BLaER1 (cell line): ENCODE data around the gene UPF2.

Experiments
- H3K27ac ChIP-seq: shearing (Covaris generic); formaldehyde crosslinking; 2 replicates; pipeline ENCODE4 v1.8.1; 2022
- H3K27me3 ChIP-seq: shearing (Covaris generic); formaldehyde crosslinking; 2 replicates; pipeline ENCODE4 v1.8.1; 2022
- H3K36me3 ChIP-seq: shearing (Covaris generic); formaldehyde crosslinking; 2 replicates; pipeline ENCODE4 v1.8.1; 2022
- H3K4me1 ChIP-seq: shearing (Covaris generic); formaldehyde crosslinking; 2 replicates; pipeline ENCODE4 v1.8.1; 2022
- H3K4me2 ChIP-seq: shearing (Covaris generic); formaldehyde crosslinking; 2 replicates; pipeline ENCODE4 v1.8.1; 2022
- H3K4me3 ChIP-seq: shearing (Covaris generic); formaldehyde crosslinking; 2 replicates; pipeline ENCODE4 v1.8.1; 2022
- H3K9ac ChIP-seq: shearing (Covaris generic); formaldehyde crosslinking; 2 replicates; pipeline ENCODE4 v1.8.1; 2022
- H3K9me3 ChIP-seq: shearing (Covaris generic); formaldehyde crosslinking; 2 replicates; pipeline ENCODE4 v1.8.1; 2022
- H4K20me1 ChIP-seq: shearing (Covaris generic); formaldehyde crosslinking; 2 replicates; pipeline ENCODE4 v1.8.1; 2022
- Cebpa-rat ChIP-seq: shearing (Covaris generic); IDR thresholded peaks from 2 replicates; pipeline ENCODE4 v1.8.1; 2022

Gene UPF2

GRCh38 chr10:12041766-12042408 lies 722 bp downstream of the UPF2 start:
- Histone ChIP-seq H3K9ac (peak overlapping the region; percentile 100), H3K27me3 (no peaks in the 10 kb centered on the region), H3K4me3 (peak overlapping the region; percentile 95), H4K20me1 (peaks cover 49% of the 10 kb centered on the region), H3K36me3 (peaks cover 5% of the 10 kb centered on the region; the same call in 1 of the 2 replicates), H3K4me1 (peaks cover 26% of the 10 kb centered on the region), H3K27ac (peak overlapping the region; percentile 100), H3K4me2 (peak overlapping the region; percentile 93), H3K9me3 (no peaks in the 10 kb centered on the region)
- no peak for TF ChIP-seq Cebpa-rat

DNA sequence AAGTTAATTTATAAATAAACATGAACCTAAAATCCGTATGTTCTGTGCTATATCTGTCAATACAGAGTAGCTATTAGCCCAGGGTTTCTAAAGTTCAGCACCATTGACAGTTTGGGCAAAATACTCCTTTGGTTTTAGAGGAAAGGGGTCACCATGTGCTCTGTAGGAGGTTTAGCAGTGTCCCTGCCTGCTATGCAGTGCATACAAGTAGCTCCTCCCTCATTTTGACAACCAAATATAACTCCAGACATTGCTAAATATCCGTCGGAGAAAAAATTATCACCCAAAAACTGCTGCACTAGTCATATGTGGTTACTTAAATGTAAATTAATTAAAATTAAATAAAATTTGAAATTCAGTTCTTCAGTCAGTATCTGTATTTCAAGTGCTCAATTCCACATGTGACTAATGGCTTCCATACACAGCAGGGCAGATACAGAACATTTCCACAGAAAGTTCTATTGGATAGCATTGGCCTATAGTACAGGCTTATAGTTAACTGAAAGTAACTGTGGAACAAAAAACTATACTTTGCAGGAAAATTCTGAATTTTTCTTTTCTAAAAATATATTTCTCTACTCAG lies 6.4 kb downstream of the UPF2 start:
- peaks cover 14% of the 10 kb centered on the region for H3K4me1 ChIP-seq
- H3K4me3 ChIP-seq, result no peak overlapping the region
- H4K20me1 ChIP-seq, result peaks cover 97% of the 10 kb centered on the region
- H3K9me3 ChIP-seq, result no peaks in the 10 kb centered on the region
- no peak overlapping the region for H3K4me2 ChIP-seq
- no peak overlapping the region for H3K27ac ChIP-seq
- no peak for TF ChIP-seq Cebpa-rat
- no peaks in the 10 kb centered on the region for H3K27me3 ChIP-seq
- no peak overlapping the region for H3K9ac ChIP-seq
- H3K36me3 ChIP-seq, result peaks cover 52% of the 10 kb centered on the region

- H3K9me3 ChIP-seq, result no peaks in the 10 kb centered on the region
- H3K27ac ChIP-seq, result no peak overlapping the region
- H3K9ac ChIP-seq, result no peak overlapping the region
- peaks cover 93% of the 10 kb centered on the region for H4K20me1 ChIP-seq
- TF ChIP-seq Cebpa-rat, result no peak
- no peak overlapping the region for H3K4me2 ChIP-seq
- no peaks in the 10 kb centered on the region for H3K27me3 ChIP-seq
- no peaks in the 10 kb centered on the region for H3K4me1 ChIP-seq
- H3K4me3 ChIP-seq, result no peak overlapping the region
- peaks cover 85% of the 10 kb centered on the region for H3K36me3 ChIP-seq
These were observed 11.2 kb downstream of the UPF2 start for GRCh38 chr10:12031404-12031803.

DNA sequence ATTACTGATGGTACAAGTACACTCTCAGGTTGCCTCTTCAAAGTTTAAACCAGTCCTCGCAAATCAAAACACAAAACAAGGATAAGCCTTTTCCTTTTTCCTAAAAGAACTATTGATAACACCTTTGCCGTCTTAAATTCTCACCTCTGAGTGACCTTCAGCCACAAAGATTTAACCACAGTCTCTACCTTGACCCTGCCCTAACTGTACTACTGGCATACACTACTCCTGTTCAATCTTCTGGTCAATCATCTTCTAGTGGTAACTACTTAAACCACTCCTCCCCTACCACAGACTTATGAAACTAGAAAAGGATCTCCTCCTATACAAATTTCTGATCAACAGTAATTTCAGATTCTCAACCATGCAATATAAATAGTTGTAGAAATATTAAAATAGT lies 15.1 kb downstream of the UPF2 start:
- Histone ChIP-seq H3K36me3 (peaks cover 86% of the 10 kb centered on the region), H3K4me1 (peaks cover 16% of the 10 kb centered on the region), H3K4me3 (no peak overlapping the region), H3K4me2 (no peak overlapping the region), H3K9me3 (no peaks in the 10 kb centered on the region), H3K9ac (no peak overlapping the region), H3K27me3 (no peaks in the 10 kb centered on the region), H4K20me1 (peaks cover 95% of the 10 kb centered on the region), H3K27ac (no peak overlapping the region)
- no peak for TF ChIP-seq Cebpa-rat

DNA sequence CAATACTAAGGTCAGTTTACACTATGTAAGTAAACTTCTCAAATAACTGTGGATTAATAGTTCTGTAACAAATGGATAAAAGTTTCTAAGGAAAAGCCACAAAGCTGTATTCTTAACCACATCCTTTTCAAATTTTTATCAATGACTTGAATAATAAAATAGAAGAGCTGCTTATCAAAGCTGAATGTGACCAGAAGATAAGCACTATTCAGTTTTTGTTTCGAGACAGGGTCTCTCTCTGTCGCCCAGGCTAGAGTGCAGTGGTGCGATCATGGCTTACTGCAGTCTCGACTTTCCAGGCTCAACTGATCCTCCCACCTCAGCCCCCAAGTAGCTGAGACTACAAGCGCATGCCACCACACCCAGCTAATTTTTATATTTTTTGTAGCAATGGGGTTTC lies 17.0 kb downstream of the UPF2 start:
- no peak overlapping the region for H3K4me2 ChIP-seq
- no peaks in the 10 kb centered on the region for H3K27me3 ChIP-seq
- peaks cover 87% of the 10 kb centered on the region for H4K20me1 ChIP-seq
- no peak for TF ChIP-seq Cebpa-rat
- H3K27ac ChIP-seq, result no peak overlapping the region
- peaks cover 79% of the 10 kb centered on the region for H3K36me3 ChIP-seq
- H3K4me1 ChIP-seq, result peaks cover 27% of the 10 kb centered on the region
- H3K9me3 ChIP-seq, result no peaks in the 10 kb centered on the region
- no peak overlapping the region for H3K9ac ChIP-seq
- no peak overlapping the region for H3K4me3 ChIP-seq

DNA sequence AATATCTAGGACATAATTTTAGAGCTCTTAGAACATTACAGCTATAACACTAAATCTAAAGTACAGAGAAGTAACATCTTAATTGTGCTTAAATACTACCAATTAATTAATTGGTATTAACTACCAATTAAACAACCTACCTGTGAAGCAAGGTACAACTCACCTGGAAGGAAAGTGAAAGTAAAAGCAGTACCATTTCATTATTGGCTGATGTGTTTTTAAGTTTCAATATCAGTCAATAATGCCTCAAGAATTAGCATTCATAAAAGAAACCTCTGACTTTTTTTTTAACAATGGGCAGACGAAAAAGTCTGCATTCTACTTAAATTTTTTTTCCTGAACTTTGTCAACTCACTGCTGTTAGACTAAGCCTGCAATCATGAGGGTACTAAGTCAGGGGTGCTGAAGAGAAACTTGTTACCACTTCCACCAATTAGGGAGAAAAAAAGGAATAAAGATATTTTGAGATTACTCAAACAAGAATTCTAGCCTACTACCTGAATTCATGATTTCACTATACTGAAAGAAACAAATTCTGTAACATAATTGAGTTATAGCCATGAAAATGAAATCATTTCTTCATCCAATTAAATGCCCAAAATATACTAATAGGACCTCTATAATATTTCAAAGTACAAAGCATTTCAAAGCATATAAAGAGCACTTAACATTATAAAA lies 19.9 kb downstream of the UPF2 start:
- Histone ChIP-seq H3K4me1 (peaks cover 27% of the 10 kb centered on the region), H3K9ac (no peak overlapping the region), H3K9me3 (no peaks in the 10 kb centered on the region), H3K27me3 (no peaks in the 10 kb centered on the region), H3K4me2 (peak overlapping the region; percentile 63), H4K20me1 (peaks cover 82% of the 10 kb centered on the region), H3K4me3 (no peak overlapping the region), H3K27ac (no peak overlapping the region), H3K36me3 (peaks cover 60% of the 10 kb centered on the region)
- TF ChIP-seq Cebpa-rat, result no peak

DNA sequence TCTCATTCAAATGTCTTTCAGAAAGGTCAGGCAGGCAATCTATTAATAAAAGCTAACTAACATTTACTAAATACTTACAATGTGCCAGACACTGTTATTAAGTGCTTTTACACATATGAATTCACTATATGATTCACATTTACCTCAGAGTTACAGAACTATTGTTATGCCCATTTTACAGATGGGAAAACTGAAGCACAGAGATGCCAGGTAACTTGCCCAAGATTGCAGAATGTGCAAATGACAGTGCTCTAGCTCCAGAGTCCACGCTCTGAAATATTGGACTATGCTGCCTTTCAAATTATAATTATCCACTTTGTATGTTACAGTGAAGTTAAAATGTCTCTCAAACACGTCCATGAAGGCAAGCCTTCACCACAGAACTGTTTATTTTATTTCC lies 22.0 kb downstream of the UPF2 start:
- Histone ChIP-seq H3K9me3 (no peaks in the 10 kb centered on the region), H4K20me1 (peaks cover 66% of the 10 kb centered on the region), H3K36me3 (peaks cover 47% of the 10 kb centered on the region), H3K27me3 (no peaks in the 10 kb centered on the region), H3K4me3 (no peak overlapping the region), H3K27ac (no peak overlapping the region), H3K4me2 (no peak overlapping the region), H3K9ac (no peak overlapping the region), H3K4me1 (peaks cover 19% of the 10 kb centered on the region)
- no peak for TF ChIP-seq Cebpa-rat

GRCh38 chr10:12019283-12019971 lies 23.2 kb downstream of the UPF2 start:
- no peak for TF ChIP-seq Cebpa-rat

GRCh38 chr10:12018438-12019282 lies 23.9 kb downstream of the UPF2 start:
- H3K36me3 ChIP-seq, result peaks cover 39% of the 10 kb centered on the region
- H3K27ac ChIP-seq, result no peak overlapping the region
- 0 out of 2 replicates have a peak, but pooled peaks cover 3% of the 10 kb centered on the region for H3K9me3 ChIP-seq
- no peaks in the 10 kb centered on the region for H3K27me3 ChIP-seq
- peaks cover 47% of the 10 kb centered on the region for H4K20me1 ChIP-seq
- no peak overlapping the region for H3K4me3 ChIP-seq
- peaks cover 17% of the 10 kb centered on the region for H3K4me1 ChIP-seq
- no peak overlapping the region for H3K4me2 ChIP-seq
- no peak; the same call in 1 of the 2 replicates for TF ChIP-seq Cebpa-rat
- no peak overlapping the region for H3K9ac ChIP-seq

More at GRCh38 chr10:12019283-12019971, 23.2 kb downstream of the UPF2 start:
- Histone ChIP-seq H3K4me3 (no peak overlapping the region), H3K27me3 (no peaks in the 10 kb centered on the region), H3K4me1 (peaks cover 17% of the 10 kb centered on the region), H3K9me3 (no peaks in the 10 kb centered on the region), H3K9ac (no peak overlapping the region), H3K27ac (no peak overlapping the region), H3K36me3 (peaks cover 42% of the 10 kb centered on the region), H3K4me2 (no peak overlapping the region), H4K20me1 (peaks cover 54% of the 10 kb centered on the region)
